Right atrium auricular region (tissue), 2 donors: Measurements from ENCODE around the gene RBM14. TPM values are rescaled to one million over a fixed set of nuclear protein-coding genes. Genes with fewer than 3 reads are reported as not detected.

Experiments
- DNase-seq: peaks from one replicate; pipeline ENCODE4 v3.0.0-alpha.2; 2019; ENCODE audit warnings: low spot score
- H3K27ac ChIP-seq, 2 donors: fragments of 200-600 bp; sonication (generic); 1 replicate in 1 of 2; 2 replicates in 1 of 2; pipeline ENCODE4 v1.5.1; 2016 to 2019
- H3K27me3 ChIP-seq, 2 donors: fragments of 200-600 bp; sonication (generic); one replicate each; pipeline versions ENCODE4 v1.5.1 to v1.6.0; 2017 to 2019
- H3K36me3 ChIP-seq: fragments of 200-600 bp; sonication (generic); one replicate; pipeline ENCODE4 v1.5.1; 2016
- H3K4me1 ChIP-seq, 2 donors: fragments of 200-600 bp; sonication (generic); one replicate each; pipeline versions ENCODE4 v1.5.1 to v1.6.0; 2017 to 2019
- H3K4me3 ChIP-seq, 2 donors: fragments of 200-600 bp; sonication (generic); 1 replicate in 1 of 2; 2 replicates in 1 of 2; pipeline ENCODE4 v1.5.1; 2017 to 2019; ENCODE audit warnings: mild to moderate bottlenecking in 1 of 2, moderate library complexity in 1 of 2
- H3K9me3 ChIP-seq, 2 donors: fragments of 200-600 bp; sonication (generic); one replicate each; pipeline ENCODE4 v1.5.1; 2019
- total RNA-seq, 2 donors: library from RNA; depleted of rRNA; stranded (reverse); fragments of >200 nt; gene quantifications; one replicate each; pipeline ENCODE4 v1.1.0, GENCODE V29; 2016
- TF ChIP-seq, protein P1 (sequence below), 2 donors: fragments of 200-600 bp; sonication (generic); IDR thresholded peaks; one replicate each; pipeline ENCODE4 v1.5.1; 2019; ENCODE audit warnings: antibody characterized with exemption in 2 of 2

RBM14 gene
- total RNA-seq, 2 donors from 2014 or later = 27.5 to 34.3 TPM

DNA sequence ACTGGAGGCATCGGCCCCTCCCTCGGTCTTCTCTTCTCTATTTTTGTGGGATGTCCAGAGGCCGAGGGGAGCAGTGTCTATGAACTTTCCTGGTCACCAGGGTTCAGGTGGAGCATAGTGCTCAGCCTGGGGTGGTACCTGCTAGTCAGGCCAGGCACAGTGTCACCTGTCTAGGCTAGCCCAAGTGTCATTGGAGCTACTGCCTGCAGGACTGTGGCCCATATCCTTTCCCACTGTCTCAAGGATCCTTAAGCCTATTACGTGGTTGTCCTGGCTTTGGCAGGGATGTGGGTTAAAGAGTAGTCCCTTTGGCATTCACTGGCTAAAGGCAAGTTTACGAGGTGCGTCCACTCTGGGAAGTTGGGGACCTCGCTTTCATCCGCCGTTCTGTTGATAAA lies 9.3 kb downstream of the RBM14 start:
- no peak for DNase-seq
- no peaks in the 10 kb centered on the region for H3K9me3 ChIP-seq
- H3K27ac ChIP-seq = no peak overlapping the region
- TF ChIP-seq, protein P1, sequence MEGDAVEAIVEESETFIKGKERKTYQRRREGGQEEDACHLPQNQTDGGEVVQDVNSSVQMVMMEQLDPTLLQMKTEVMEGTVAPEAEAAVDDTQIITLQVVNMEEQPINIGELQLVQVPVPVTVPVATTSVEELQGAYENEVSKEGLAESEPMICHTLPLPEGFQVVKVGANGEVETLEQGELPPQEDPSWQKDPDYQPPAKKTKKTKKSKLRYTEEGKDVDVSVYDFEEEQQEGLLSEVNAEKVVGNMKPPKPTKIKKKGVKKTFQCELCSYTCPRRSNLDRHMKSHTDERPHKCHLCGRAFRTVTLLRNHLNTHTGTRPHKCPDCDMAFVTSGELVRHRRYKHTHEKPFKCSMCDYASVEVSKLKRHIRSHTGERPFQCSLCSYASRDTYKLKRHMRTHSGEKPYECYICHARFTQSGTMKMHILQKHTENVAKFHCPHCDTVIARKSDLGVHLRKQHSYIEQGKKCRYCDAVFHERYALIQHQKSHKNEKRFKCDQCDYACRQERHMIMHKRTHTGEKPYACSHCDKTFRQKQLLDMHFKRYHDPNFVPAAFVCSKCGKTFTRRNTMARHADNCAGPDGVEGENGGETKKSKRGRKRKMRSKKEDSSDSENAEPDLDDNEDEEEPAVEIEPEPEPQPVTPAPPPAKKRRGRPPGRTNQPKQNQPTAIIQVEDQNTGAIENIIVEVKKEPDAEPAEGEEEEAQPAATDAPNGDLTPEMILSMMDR (IDR thresholded peaks at IDR 0.05) = no peak
- no peak overlapping the region for H3K4me3 ChIP-seq
- peaks cover 67% of the 10 kb centered on the region for H3K36me3 ChIP-seq
- no peaks in the 10 kb centered on the region for H3K27me3 ChIP-seq
- peaks cover 0 to 49% of the 10 kb centered on the region in 2 donors for H3K4me1 ChIP-seq

DNA sequence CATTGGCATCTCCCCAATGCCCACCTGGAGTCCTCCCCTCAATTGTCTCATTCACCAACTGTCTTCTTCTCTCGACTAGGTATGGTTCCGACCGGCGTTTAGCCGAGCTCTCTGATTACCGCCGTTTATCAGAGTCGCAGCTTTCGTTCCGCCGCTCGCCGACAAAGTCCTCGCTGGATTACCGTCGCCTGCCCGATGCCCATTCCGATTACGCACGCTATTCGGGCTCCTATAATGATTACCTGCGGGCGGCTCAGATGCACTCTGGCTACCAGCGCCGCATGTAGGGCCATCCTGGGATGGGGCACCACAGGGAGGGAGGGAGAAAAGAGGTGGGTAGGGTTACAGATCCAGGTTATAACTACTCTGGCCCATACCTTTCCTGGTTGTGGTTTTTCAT lies 10.0 kb downstream of the RBM14 start:
- Histone ChIP-seq H3K9me3 (no peaks in the 10 kb centered on the region), H3K4me3 (no peak overlapping the region), H3K36me3 (peaks cover 67% of the 10 kb centered on the region), H3K4me1 (peaks cover 0 to 43% of the 10 kb centered on the region in 2 donors), H3K27ac (no peak overlapping the region), H3K27me3 (no peaks in the 10 kb centered on the region)
- TF ChIP-seq, protein P1 (IDR thresholded peaks at IDR 0.05) = no peak
- DNase-seq = no peak

DNA sequence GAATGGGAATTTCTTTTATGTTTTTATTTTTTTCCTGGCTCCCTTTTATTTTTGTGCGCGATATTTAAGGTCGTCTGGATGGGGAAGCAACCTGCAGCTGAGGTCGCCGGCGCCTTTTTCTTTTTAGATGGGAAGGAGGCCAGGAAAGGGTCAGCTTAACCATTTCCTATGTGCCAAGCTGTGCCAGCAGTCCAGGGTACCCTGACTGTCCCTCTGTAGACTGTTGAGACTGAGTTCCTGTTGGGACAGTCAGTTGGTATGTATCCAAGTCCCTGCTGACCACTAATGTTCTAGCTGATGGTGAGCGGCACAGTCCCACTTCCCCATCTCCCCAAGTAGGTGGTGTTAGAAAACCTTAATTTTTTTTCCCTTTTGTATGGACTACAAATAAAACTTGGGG lies 10.5 kb downstream of the RBM14 start:
- peaks cover 67% of the 10 kb centered on the region for H3K36me3 ChIP-seq

DNA sequence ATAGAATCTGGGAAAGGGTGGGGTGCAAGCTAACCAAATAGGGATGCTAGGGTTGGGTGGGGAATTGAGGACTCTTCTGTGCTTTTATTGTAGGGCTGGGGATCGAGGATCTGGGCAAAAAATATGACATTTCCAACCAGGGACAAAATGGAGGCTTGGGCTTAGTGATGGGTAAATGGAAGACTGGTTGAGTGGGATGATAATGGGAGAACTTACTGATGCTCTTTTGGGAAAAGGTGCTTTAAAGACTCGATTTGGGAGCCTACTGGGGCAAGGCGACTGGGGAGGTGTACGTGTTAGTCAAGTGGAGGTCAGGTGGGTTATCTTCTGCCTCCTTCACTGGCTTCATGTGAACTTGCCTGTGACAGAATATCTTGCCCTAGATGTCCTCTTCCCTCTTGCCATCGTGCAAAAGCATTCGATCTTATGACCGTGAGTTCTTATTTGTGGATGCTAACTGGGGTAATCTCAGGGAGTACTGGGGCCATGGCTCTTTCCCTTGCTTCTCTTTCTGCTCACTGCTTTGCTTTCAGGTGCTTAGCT lies 11.7 kb downstream of the RBM14 start:
- H3K27ac ChIP-seq = no peak overlapping the region
- peaks cover 0 to 29% of the 10 kb centered on the region in 2 donors for H3K4me1 ChIP-seq

More for the DNA sequence above, 10.5 kb downstream of the RBM14 start:
- no peak for DNase-seq
- Histone ChIP-seq H3K4me3 (no peak overlapping the region), H3K27ac (peak overlapping the region in 1 of 2 donors; percentile 19), H3K9me3 (no peaks in the 10 kb centered on the region), H3K27me3 (no peaks in the 10 kb centered on the region), H3K4me1 (peaks cover 0 to 37% of the 10 kb centered on the region in 2 donors)
- TF ChIP-seq, protein P1 (IDR thresholded peaks at IDR 0.05) = no peak

DNA sequence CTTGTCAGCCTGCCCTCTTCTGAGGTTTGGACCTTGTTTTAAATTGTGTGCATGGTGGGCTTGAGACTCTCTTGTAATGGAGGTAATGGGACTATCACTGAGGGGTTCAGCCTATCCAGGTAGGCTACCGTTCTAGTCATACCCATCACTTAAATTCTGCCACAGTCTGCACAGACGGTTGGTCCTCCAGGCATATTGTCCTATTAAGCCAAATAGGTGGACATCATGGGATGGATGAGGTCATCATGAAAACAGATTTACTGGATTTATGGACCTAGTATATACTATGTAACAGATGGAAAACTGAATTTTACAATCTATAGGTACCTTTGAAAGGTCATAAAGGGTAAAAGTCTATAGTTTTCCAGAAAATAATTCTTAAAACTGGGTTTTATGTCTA lies 12.9 kb downstream of the RBM14 start:
- Histone ChIP-seq H3K27ac (no peak overlapping the region), H3K9me3 (no peaks in the 10 kb centered on the region), H3K4me3 (no peak overlapping the region), H3K4me1 (peaks cover 0 to 19% of the 10 kb centered on the region in 2 donors), H3K36me3 (peaks cover 61% of the 10 kb centered on the region), H3K27me3 (no peaks in the 10 kb centered on the region)
- TF ChIP-seq, protein P1 (IDR thresholded peaks at IDR 0.05) = no peak
- no peak for DNase-seq

More for the DNA sequence above, 11.7 kb downstream of the RBM14 start:
- Histone ChIP-seq H3K9me3 (no peaks in the 10 kb centered on the region), H3K36me3 (peaks cover 69% of the 10 kb centered on the region), H3K27me3 (no peaks in the 10 kb centered on the region), H3K4me3 (no peak overlapping the region)
- TF ChIP-seq, protein P1 (IDR thresholded peaks at IDR 0.05) = no peak
- DNase-seq = no peak

DNA sequence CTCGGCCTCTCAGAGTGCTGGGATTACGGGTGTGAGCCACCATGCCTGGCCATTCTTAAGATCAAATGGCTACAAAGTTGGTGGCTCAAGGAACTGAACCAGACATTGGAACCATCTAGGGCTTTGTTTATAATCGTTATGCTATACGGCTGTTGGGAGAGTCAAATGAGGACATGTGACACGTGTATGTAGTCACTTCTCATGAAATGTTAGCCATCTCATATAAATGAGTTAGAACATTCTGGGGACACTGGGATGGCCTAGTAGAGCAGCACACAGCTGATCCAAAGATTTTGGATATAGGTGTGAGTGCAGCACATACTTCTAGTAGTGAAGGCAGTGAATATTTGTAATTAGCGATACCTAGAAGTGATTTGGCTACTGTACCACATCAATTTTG lies 15.5 kb downstream of the RBM14 start:
- Histone ChIP-seq H3K4me1 (peaks cover 0 to 6% of the 10 kb centered on the region in 2 donors), H3K9me3 (no peaks in the 10 kb centered on the region), H3K27ac (no peak overlapping the region), H3K4me3 (no peak overlapping the region), H3K27me3 (no peaks in the 10 kb centered on the region), H3K36me3 (peaks cover 36% of the 10 kb centered on the region)
- DNase-seq = no peak
- TF ChIP-seq, protein P1 (IDR thresholded peaks at IDR 0.05) = no peak
